ENCODE data around the gene DRICH1. TPM values are rescaled to one million over a fixed set of nuclear protein-coding genes. Genes with fewer than 3 reads are reported as not detected.
"Not testable (repeated sequence)": the region's sequence is repeated elsewhere in the genome, so short reads cannot be mapped to it uniquely, and the experiment has no call there.

DRICH1 gene
- total RNA-seq, 4 donors from 2014 or later, result 0.33 TPM; not detected in 3

GRCh38 chr22:23652286-23652685 lies 20.2 kb upstream of the DRICH1 start:
- no peak for TF ChIP-seq POLR2A (IDR thresholded peaks at IDR 0.05; ENCODE audit: low read depth)
- no peak for TF ChIP-seq POLR2AphosphoS5 (IDR thresholded peaks at IDR 0.05)
- TF ChIP-seq EP300 (IDR thresholded peaks at IDR 0.05), result no peak
- TF ChIP-seq, protein P1, sequence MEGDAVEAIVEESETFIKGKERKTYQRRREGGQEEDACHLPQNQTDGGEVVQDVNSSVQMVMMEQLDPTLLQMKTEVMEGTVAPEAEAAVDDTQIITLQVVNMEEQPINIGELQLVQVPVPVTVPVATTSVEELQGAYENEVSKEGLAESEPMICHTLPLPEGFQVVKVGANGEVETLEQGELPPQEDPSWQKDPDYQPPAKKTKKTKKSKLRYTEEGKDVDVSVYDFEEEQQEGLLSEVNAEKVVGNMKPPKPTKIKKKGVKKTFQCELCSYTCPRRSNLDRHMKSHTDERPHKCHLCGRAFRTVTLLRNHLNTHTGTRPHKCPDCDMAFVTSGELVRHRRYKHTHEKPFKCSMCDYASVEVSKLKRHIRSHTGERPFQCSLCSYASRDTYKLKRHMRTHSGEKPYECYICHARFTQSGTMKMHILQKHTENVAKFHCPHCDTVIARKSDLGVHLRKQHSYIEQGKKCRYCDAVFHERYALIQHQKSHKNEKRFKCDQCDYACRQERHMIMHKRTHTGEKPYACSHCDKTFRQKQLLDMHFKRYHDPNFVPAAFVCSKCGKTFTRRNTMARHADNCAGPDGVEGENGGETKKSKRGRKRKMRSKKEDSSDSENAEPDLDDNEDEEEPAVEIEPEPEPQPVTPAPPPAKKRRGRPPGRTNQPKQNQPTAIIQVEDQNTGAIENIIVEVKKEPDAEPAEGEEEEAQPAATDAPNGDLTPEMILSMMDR (IDR thresholded peaks at IDR 0.05), result no peak
- no peaks in the 10 kb centered on the region for H3K27me3 ChIP-seq
- H3K36me3 ChIP-seq, result peaks cover 4 to 41% (median 23%) of the 10 kb centered on the region in 4 donors
- H3K4me3 ChIP-seq, result no peak overlapping the region
- 87% methylated on average over 3 of the region's 7 CpGs for WGBS
- intact Hi-C loops (cut with DNase I), result no loop called here
- H3K9me3 ChIP-seq, result no peaks in the 10 kb centered on the region
- DNase-seq (ENCODE audit: extremely low spot score), result no peak
- H3K27ac ChIP-seq (replicated peaks in 1 of 4), result no peak overlapping the region
- H3K4me1 ChIP-seq, result no peaks in the 10 kb centered on the region

- TF ChIP-seq POLR2AphosphoS5 (IDR thresholded peaks at IDR 0.05) (no peak), EP300 (IDR thresholded peaks at IDR 0.05) (no peak), POLR2A (IDR thresholded peaks at IDR 0.05; ENCODE audit: low read depth) (no peak)
- TF ChIP-seq, protein P1 (IDR thresholded peaks at IDR 0.05), result no peak
- H3K27ac ChIP-seq (replicated peaks in 1 of 4), result no peak overlapping the region
- no peaks in the 10 kb centered on the region for H3K9me3 ChIP-seq
- no peaks in the 10 kb centered on the region for H3K4me1 ChIP-seq
- intact Hi-C loops (cut with DNase I), result no loop called here
- no peak overlapping the region for H3K4me3 ChIP-seq
- H3K36me3 ChIP-seq, result peaks cover 4 to 35% (median 20%) of the 10 kb centered on the region in 4 donors
- no peak for DNase-seq (ENCODE audit: extremely low spot score)
- no peaks in the 10 kb centered on the region for H3K27me3 ChIP-seq
- 100% methylated on average over 6 of the region's 6 CpGs for WGBS
These were observed 19.6 kb upstream of the DRICH1 start for GRCh38 chr22:23651676-23652075.

DNA sequence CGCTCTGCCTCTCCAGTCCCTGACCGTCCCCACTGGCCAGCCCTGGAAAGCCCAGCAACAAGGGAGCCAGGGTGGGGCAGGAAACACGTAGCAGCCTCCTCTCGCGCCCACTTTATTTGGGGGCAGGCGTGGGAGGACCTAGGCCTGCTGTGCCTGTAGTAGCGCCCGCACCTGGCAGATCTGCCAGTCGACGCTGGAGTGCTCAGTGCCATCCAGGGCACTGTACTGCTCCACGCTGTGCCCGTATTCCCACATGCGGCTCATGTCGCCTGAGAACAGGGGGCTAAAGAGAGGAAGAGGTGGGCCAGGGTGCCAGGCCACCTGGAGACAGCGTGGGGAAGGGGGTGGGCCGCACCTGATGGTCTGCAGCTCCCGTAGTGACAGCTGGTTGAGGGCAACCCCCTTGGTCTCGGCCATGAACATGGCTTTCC lies 17.0 kb upstream of the DRICH1 start:
- Histone ChIP-seq H3K27me3 (no peaks in the 10 kb centered on the region), H3K4me3 (no peak overlapping the region), H3K36me3 (peaks cover 4 to 26% (median 16%) of the 10 kb centered on the region in 4 donors), H3K9me3 (no peaks in the 10 kb centered on the region), H3K4me1 (no peaks in the 10 kb centered on the region), H3K27ac (replicated peaks in 1 of 4) (no peak overlapping the region)
- 94% methylated on average over 18 of the region's 18 CpGs for WGBS
- TF ChIP-seq POLR2AphosphoS5 (IDR thresholded peaks at IDR 0.05), result no peak
- no peak for TF ChIP-seq POLR2A (IDR thresholded peaks at IDR 0.05; ENCODE audit: low read depth)
- TF ChIP-seq EP300 (IDR thresholded peaks at IDR 0.05), result no peak
- TF ChIP-seq, protein P1 (IDR thresholded peaks at IDR 0.05), result no peak
- intact Hi-C loops (cut with DNase I), result no loop called here
- no peak for DNase-seq (ENCODE audit: extremely low spot score)

- H3K4me3 ChIP-seq; H3K27me3 ChIP-seq; H3K4me1 ChIP-seq; H3K9me3 ChIP-seq; DNase-seq (ENCODE audit: extremely low spot score); intact Hi-C loops (cut with DNase I); H3K27ac ChIP-seq (replicated peaks in 1 of 4): not testable (repeated sequence)
- WGBS, result 87% methylated on average over 7 of the region's 7 CpGs
- H3K36me3 ChIP-seq, result peaks cover 0 to 12% (median 2%) of the 10 kb centered on the region in 4 donors
These were observed 14.4 kb upstream of the DRICH1 start for GRCh38 chr22:23646526-23646925.

- 73% methylated on average over 4 of the region's 6 CpGs for WGBS
- intact Hi-C loops (cut with DNase I), result not testable (repeated sequence)
- H3K36me3 ChIP-seq, result peaks cover 0 to 16% (median 8%) of the 10 kb centered on the region in 4 donors
These were observed 8.1 kb upstream of the DRICH1 start for GRCh38 chr22:23640206-23640605.

GRCh38 chr22:23639661-23640060 lies 7.5 kb upstream of the DRICH1 start:
- no peak overlapping the region for H3K4me3 ChIP-seq
- no peaks in the 10 kb centered on the region for H3K4me1 ChIP-seq
- WGBS, result 100% methylated on average over 6 of the region's 7 CpGs
- DNase-seq (ENCODE audit: extremely low spot score), result no peak
- H3K27ac ChIP-seq (replicated peaks in 1 of 4), result no peak overlapping the region
- intact Hi-C loops (cut with DNase I), result no loop called here
- no peaks in the 10 kb centered on the region for H3K27me3 ChIP-seq
- H3K9me3 ChIP-seq, result no peaks in the 10 kb centered on the region
- H3K36me3 ChIP-seq, result peaks cover 0 to 16% (median 8%) of the 10 kb centered on the region in 4 donors
- TF ChIP-seq POLR2A (IDR thresholded peaks at IDR 0.05; ENCODE audit: low read depth) (no peak), POLR2AphosphoS5 (IDR thresholded peaks at IDR 0.05) (no peak)
- TF ChIP-seq, protein P1 (IDR thresholded peaks at IDR 0.05), result no peak

More at GRCh38 chr22:23640206-23640605, 8.1 kb upstream of the DRICH1 start:
- not testable (repeated sequence) for H3K27me3 ChIP-seq; H3K9me3 ChIP-seq; H3K4me3 ChIP-seq; H3K27ac ChIP-seq (replicated peaks in 1 of 4); DNase-seq (ENCODE audit: extremely low spot score); H3K4me1 ChIP-seq
